ENCODE results near the gene SPTLC3.

The SPTLC3 gene

GRCh38 chr20:12989586-12990115, 19.1 kb upstream of the SPTLC3 start:
- Histone ChIP-seq H3K4me1 (ENCODE audit: control insufficient read depth in 1 of 2, insufficient read depth in 1 of 2, low read depth in 1 of 2, low read length in 1 of 2) (no peaks in the 10 kb centered on the region), H3K27ac (no peak overlapping the region), H3K9me3 (no peaks in the 10 kb centered on the region), H3K27me3 (no peaks in the 10 kb centered on the region), H3K36me3 (no peaks in the 10 kb centered on the region), H3K4me3 (ENCODE audit: low read depth in 1 of 2, low read length in 1 of 2) (no peak overlapping the region)
- no peak for TF ChIP-seq CTCF (IDR thresholded peaks at IDR 0.05)

GRCh38 chr20:12997128-12997655, 11.6 kb upstream of the SPTLC3 start:
- Histone ChIP-seq H3K27ac (no peak overlapping the region), H3K36me3 (no peaks in the 10 kb centered on the region), H3K9me3 (no peaks in the 10 kb centered on the region), H3K27me3 (no peaks in the 10 kb centered on the region), H3K4me3 (ENCODE audit: low read depth in 1 of 2, low read length in 1 of 2) (no peak overlapping the region), H3K4me1 (ENCODE audit: control insufficient read depth in 1 of 2, insufficient read depth in 1 of 2, low read depth in 1 of 2, low read length in 1 of 2) (no peaks in the 10 kb centered on the region)
- no peak for TF ChIP-seq CTCF (IDR thresholded peaks at IDR 0.05)

- no peak overlapping the region for H3K27ac ChIP-seq
- no peak overlapping the region for H3K4me3 ChIP-seq (ENCODE audit: low read depth in 1 of 2, low read length in 1 of 2)
- H3K4me1 ChIP-seq (ENCODE audit: control insufficient read depth in 1 of 2, insufficient read depth in 1 of 2, low read depth in 1 of 2, low read length in 1 of 2), result no peaks in the 10 kb centered on the region
- H3K27me3 ChIP-seq, result no peaks in the 10 kb centered on the region
- H3K9me3 ChIP-seq, result no peaks in the 10 kb centered on the region
- no peak for TF ChIP-seq CTCF (IDR thresholded peaks at IDR 0.05)
- no peaks in the 10 kb centered on the region for H3K36me3 ChIP-seq
Measured at GRCh38 chr20:12998046-12998445, 10.7 kb upstream of the SPTLC3 start.

- Histone ChIP-seq H3K36me3 (no peaks in the 10 kb centered on the region), H3K27ac (no peak overlapping the region), H3K4me1 (ENCODE audit: control insufficient read depth in 1 of 2, insufficient read depth in 1 of 2, low read depth in 1 of 2, low read length in 1 of 2) (no peaks in the 10 kb centered on the region), H3K4me3 (ENCODE audit: low read depth in 1 of 2, low read length in 1 of 2) (no peak overlapping the region), H3K27me3 (no peaks in the 10 kb centered on the region), H3K9me3 (no peaks in the 10 kb centered on the region)
- no peak for TF ChIP-seq CTCF (IDR thresholded peaks at IDR 0.05)
Measured at GRCh38 chr20:12999201-12999600, 9.6 kb upstream of the SPTLC3 start.

GRCh38 chr20:13002251-13002650, 6.5 kb upstream of the SPTLC3 start:
- Histone ChIP-seq H3K4me3 (ENCODE audit: low read depth in 1 of 2, low read length in 1 of 2) (no peak overlapping the region), H3K36me3 (no peaks in the 10 kb centered on the region), H3K27ac (no peak overlapping the region), H3K4me1 (ENCODE audit: control insufficient read depth in 1 of 2, insufficient read depth in 1 of 2, low read depth in 1 of 2, low read length in 1 of 2) (no peaks in the 10 kb centered on the region), H3K27me3 (no peaks in the 10 kb centered on the region), H3K9me3 (no peaks in the 10 kb centered on the region)
- TF ChIP-seq CTCF (IDR thresholded peaks at IDR 0.05), result no peak

Measured in neutrophil (primary cell).